ENCODE results near the gene PPP1R8.

- TF ChIP-seq CTCF (conservative IDR thresholded peaks at IDR 0.05 in 1 of 2, IDR thresholded peaks at IDR 0.05 in 1 of 2; ENCODE audit: low read depth in 1 of 2, low read length in 2 of 2) = no peak
- no peak for TF ChIP-seq EZH2 (IDR thresholded peaks at IDR 0.05; ENCODE audit: low read length, missing control alignments)
Measured at GRCh38 chr1:27804791-27805190, 25.8 kb upstream of the PPP1R8 start.
